ENCODE results near the gene SLC26A3.

SLC26A3 gene

GRCh38 chr7:107726356-107727130 lies 76.5 kb downstream of the SLC26A3 start:
- H3K27me3 ChIP-seq (ENCODE audit: insufficient read depth, low read length, poor library complexity) = peaks cover 7% of the 10 kb centered on the region
- H2AFZ ChIP-seq (ENCODE audit: low read depth, low read length) = no peak overlapping the region
- DNase-seq = no peak
- ATAC-seq (ENCODE audit: insufficient read depth, low read depth) = no peak
- H3K79me2 ChIP-seq (ENCODE audit: insufficient read depth, low read length) = no peaks in the 10 kb centered on the region
- no peaks in the 10 kb centered on the region for H3K9me3 ChIP-seq (ENCODE audit: insufficient read depth, low read length, severe bottlenecking)
- no peaks in the 10 kb centered on the region for H4K20me1 ChIP-seq (ENCODE audit: insufficient read depth, low read length)
- H3K36me3 ChIP-seq (ENCODE audit: insufficient read depth, low read length) = no peaks in the 10 kb centered on the region
- no peak overlapping the region for H3K27ac ChIP-seq (ENCODE audit: low read length)
- H3K4me2 ChIP-seq (ENCODE audit: insufficient read depth, low read length) = no peak overlapping the region
- H3K4me3 ChIP-seq (ENCODE audit: low read depth in 1 of 2, low read length in 2 of 2) = no peak overlapping the region
- TF ChIP-seq, protein P1, sequence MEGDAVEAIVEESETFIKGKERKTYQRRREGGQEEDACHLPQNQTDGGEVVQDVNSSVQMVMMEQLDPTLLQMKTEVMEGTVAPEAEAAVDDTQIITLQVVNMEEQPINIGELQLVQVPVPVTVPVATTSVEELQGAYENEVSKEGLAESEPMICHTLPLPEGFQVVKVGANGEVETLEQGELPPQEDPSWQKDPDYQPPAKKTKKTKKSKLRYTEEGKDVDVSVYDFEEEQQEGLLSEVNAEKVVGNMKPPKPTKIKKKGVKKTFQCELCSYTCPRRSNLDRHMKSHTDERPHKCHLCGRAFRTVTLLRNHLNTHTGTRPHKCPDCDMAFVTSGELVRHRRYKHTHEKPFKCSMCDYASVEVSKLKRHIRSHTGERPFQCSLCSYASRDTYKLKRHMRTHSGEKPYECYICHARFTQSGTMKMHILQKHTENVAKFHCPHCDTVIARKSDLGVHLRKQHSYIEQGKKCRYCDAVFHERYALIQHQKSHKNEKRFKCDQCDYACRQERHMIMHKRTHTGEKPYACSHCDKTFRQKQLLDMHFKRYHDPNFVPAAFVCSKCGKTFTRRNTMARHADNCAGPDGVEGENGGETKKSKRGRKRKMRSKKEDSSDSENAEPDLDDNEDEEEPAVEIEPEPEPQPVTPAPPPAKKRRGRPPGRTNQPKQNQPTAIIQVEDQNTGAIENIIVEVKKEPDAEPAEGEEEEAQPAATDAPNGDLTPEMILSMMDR (IDR thresholded peaks at IDR 0.05; ENCODE audit: borderline replicate concordance, extremely low read depth, low read length, poor library complexity, severe bottlenecking) = no peak
- TF ChIP-seq EZH2 (IDR thresholded peaks at IDR 0.05; ENCODE audit: borderline replicate concordance, low read depth, low read length, severe bottlenecking) = no peak
- H3K9ac ChIP-seq (ENCODE audit: low read depth, low read length) = no peak overlapping the region
- H3K4me1 ChIP-seq (ENCODE audit: insufficient read depth, low read length) = no peaks in the 10 kb centered on the region

GRCh38 chr7:107725138-107725740 lies 77.8 kb downstream of the SLC26A3 start:
- ATAC-seq (ENCODE audit: insufficient read depth, low read depth) = peak; percentile 67; the same call in 2 of the 3 replicates
- DNase-seq = peak; percentile 55
- Histone ChIP-seq H3K9ac (ENCODE audit: low read depth, low read length) (no peak overlapping the region), H3K27ac (ENCODE audit: low read length) (no peak overlapping the region), H2AFZ (ENCODE audit: low read depth, low read length) (no peak overlapping the region), H3K36me3 (ENCODE audit: insufficient read depth, low read length) (no peaks in the 10 kb centered on the region), H3K4me3 (ENCODE audit: low read depth in 1 of 2, low read length in 2 of 2) (no peak overlapping the region), H3K4me1 (ENCODE audit: insufficient read depth, low read length) (no peaks in the 10 kb centered on the region), H3K79me2 (ENCODE audit: insufficient read depth, low read length) (no peaks in the 10 kb centered on the region), H3K4me2 (ENCODE audit: insufficient read depth, low read length) (no peak overlapping the region), H3K9me3 (ENCODE audit: insufficient read depth, low read length, severe bottlenecking) (no peaks in the 10 kb centered on the region), H4K20me1 (ENCODE audit: insufficient read depth, low read length) (no peaks in the 10 kb centered on the region), H3K27me3 (ENCODE audit: insufficient read depth, low read length, poor library complexity) (peaks cover 13% of the 10 kb centered on the region)
- TF ChIP-seq EZH2 (IDR thresholded peaks at IDR 0.05; ENCODE audit: borderline replicate concordance, low read depth, low read length, severe bottlenecking) = no peak
- TF ChIP-seq, protein P1 (IDR thresholded peaks at IDR 0.05; ENCODE audit: borderline replicate concordance, extremely low read depth, low read length, poor library complexity, severe bottlenecking) = peak; percentile 73

GRCh38 chr7:107723255-107723654 lies 79.8 kb downstream of the SLC26A3 start:
- H3K4me3 ChIP-seq (ENCODE audit: low read depth in 1 of 2, low read length in 2 of 2) = no peak overlapping the region
- ATAC-seq (ENCODE audit: insufficient read depth, low read depth) (no peak), DNase-seq (no peak)
- no peaks in the 10 kb centered on the region for H3K36me3 ChIP-seq (ENCODE audit: insufficient read depth, low read length)
- H3K4me1 ChIP-seq (ENCODE audit: insufficient read depth, low read length) = no peaks in the 10 kb centered on the region
- no peak overlapping the region for H2AFZ ChIP-seq (ENCODE audit: low read depth, low read length)
- H3K79me2 ChIP-seq (ENCODE audit: insufficient read depth, low read length) = no peaks in the 10 kb centered on the region
- no peak for TF ChIP-seq EZH2 (IDR thresholded peaks at IDR 0.05; ENCODE audit: borderline replicate concordance, low read depth, low read length, severe bottlenecking)
- TF ChIP-seq, protein P1 (IDR thresholded peaks at IDR 0.05; ENCODE audit: borderline replicate concordance, extremely low read depth, low read length, poor library complexity, severe bottlenecking) = no peak
- H4K20me1 ChIP-seq (ENCODE audit: insufficient read depth, low read length) = no peaks in the 10 kb centered on the region
- H3K9ac ChIP-seq (ENCODE audit: low read depth, low read length) = no peak overlapping the region
- H3K4me2 ChIP-seq (ENCODE audit: insufficient read depth, low read length) = no peak overlapping the region
- H3K27ac ChIP-seq (ENCODE audit: low read length) = no peak overlapping the region
- no peaks in the 10 kb centered on the region for H3K9me3 ChIP-seq (ENCODE audit: insufficient read depth, low read length, severe bottlenecking)
- peaks cover 9% of the 10 kb centered on the region for H3K27me3 ChIP-seq (ENCODE audit: insufficient read depth, low read length, poor library complexity)

Data from DND-41 (cell line).